ENCODE results near the gene MAP3K2.
"Not testable (repeated sequence)": the region's sequence is repeated elsewhere in the genome, so short reads cannot be mapped to it uniquely, and the experiment has no call there.

Gene MAP3K2

GRCh38 chr2:127355407-127356008 lies 32.3 kb downstream of the MAP3K2 start:
- Histone ChIP-seq H3K9me3 (ENCODE audit: insufficient read depth, low read depth, low read length) (no peaks in the 10 kb centered on the region), H3K4me3 (ENCODE audit: low read length, poor library complexity, severe bottlenecking) (no peak overlapping the region), H3K36me3 (ENCODE audit: insufficient read depth, low read length) (no peaks in the 10 kb centered on the region), H3K9me2 (replicated peaks; ENCODE audit: low read depth, low read length) (no peaks in the 10 kb centered on the region), H3K9ac (ENCODE audit: low read depth, low read length, poor library complexity, severe bottlenecking) (no peak overlapping the region), H3K4me1 (ENCODE audit: insufficient read depth, low read length, poor library complexity, severe bottlenecking) (peaks cover 3% of the 10 kb centered on the region), H3K27me3 (ENCODE audit: insufficient read depth, low read length, poor library complexity, severe bottlenecking) (no peaks in the 10 kb centered on the region), H2AFZ (ENCODE audit: low read length) (no peak overlapping the region), H3K79me2 (ENCODE audit: insufficient read depth, low read length) (peaks cover 84% of the 10 kb centered on the region), H3K4me2 (ENCODE audit: low read depth, low read length, poor library complexity, severe bottlenecking) (no peak overlapping the region), H4K20me1 (ENCODE audit: insufficient read depth, low read length, poor library complexity, severe bottlenecking) (peaks cover 42% of the 10 kb centered on the region), H3F3A (ENCODE audit: low read depth) (no peaks in the 10 kb centered on the region)
- TF ChIP-seq EZH2phosphoT487 (IDR thresholded peaks at IDR 0.05; ENCODE audit: borderline replicate concordance) (no peak), CTCF (conservative IDR thresholded peaks at IDR 0.05; ENCODE audit: low read length) (peak; percentile 88)

- not testable (repeated sequence) for H3F3A ChIP-seq (ENCODE audit: low read depth); H2AFZ ChIP-seq (ENCODE audit: low read length); H3K36me3 ChIP-seq (ENCODE audit: insufficient read depth, low read length); H3K4me3 ChIP-seq (ENCODE audit: low read length, poor library complexity, severe bottlenecking); H3K4me2 ChIP-seq (ENCODE audit: low read depth, low read length, poor library complexity, severe bottlenecking); H3K4me1 ChIP-seq (ENCODE audit: insufficient read depth, low read length, poor library complexity, severe bottlenecking); H3K27me3 ChIP-seq (ENCODE audit: insufficient read depth, low read length, poor library complexity, severe bottlenecking); H3K9me3 ChIP-seq (ENCODE audit: insufficient read depth, low read depth, low read length); H3K9ac ChIP-seq (ENCODE audit: low read depth, low read length, poor library complexity, severe bottlenecking); H3K9me2 ChIP-seq (replicated peaks; ENCODE audit: low read depth, low read length)
- peaks cover 84% of the 10 kb centered on the region for H3K79me2 ChIP-seq (ENCODE audit: insufficient read depth, low read length)
- H4K20me1 ChIP-seq (ENCODE audit: insufficient read depth, low read length, poor library complexity, severe bottlenecking): peaks cover 41% of the 10 kb centered on the region
These were observed 33.7 kb downstream of the MAP3K2 start for GRCh38 chr2:127353873-127354676.

GRCh38 chr2:127353223-127353622 lies 34.6 kb downstream of the MAP3K2 start:
- H3K9me3 ChIP-seq (ENCODE audit: insufficient read depth, low read depth, low read length); H3K36me3 ChIP-seq (ENCODE audit: insufficient read depth, low read length); H3K4me2 ChIP-seq (ENCODE audit: low read depth, low read length, poor library complexity, severe bottlenecking); H3K27me3 ChIP-seq (ENCODE audit: insufficient read depth, low read length, poor library complexity, severe bottlenecking); H3K4me3 ChIP-seq (ENCODE audit: low read length, poor library complexity, severe bottlenecking); H2AFZ ChIP-seq (ENCODE audit: low read length); H3F3A ChIP-seq (ENCODE audit: low read depth); H3K9me2 ChIP-seq (replicated peaks; ENCODE audit: low read depth, low read length); H3K9ac ChIP-seq (ENCODE audit: low read depth, low read length, poor library complexity, severe bottlenecking): not testable (repeated sequence)
- peaks cover 41% of the 10 kb centered on the region for H4K20me1 ChIP-seq (ENCODE audit: insufficient read depth, low read length, poor library complexity, severe bottlenecking)
- H3K79me2 ChIP-seq (ENCODE audit: insufficient read depth, low read length): peaks cover 84% of the 10 kb centered on the region
- H3K4me1 ChIP-seq (ENCODE audit: insufficient read depth, low read length, poor library complexity, severe bottlenecking): peaks cover 15% of the 10 kb centered on the region

GRCh38 chr2:127351603-127352002 lies 36.2 kb downstream of the MAP3K2 start:
- TF ChIP-seq EZH2phosphoT487 (IDR thresholded peaks at IDR 0.05; ENCODE audit: borderline replicate concordance): no peak
- no peak for TF ChIP-seq CTCF (conservative IDR thresholded peaks at IDR 0.05; ENCODE audit: low read length)
- no peak overlapping the region for H3K4me2 ChIP-seq (ENCODE audit: low read depth, low read length, poor library complexity, severe bottlenecking)

More at GRCh38 chr2:127351603-127352002, 36.2 kb downstream of the MAP3K2 start:
- Histone ChIP-seq H3K9me3 (ENCODE audit: insufficient read depth, low read depth, low read length) (no peaks in the 10 kb centered on the region), H3F3A (ENCODE audit: low read depth) (no peaks in the 10 kb centered on the region), H3K4me3 (ENCODE audit: low read length, poor library complexity, severe bottlenecking) (no peak overlapping the region), H2AFZ (ENCODE audit: low read length) (no peak overlapping the region), H3K36me3 (ENCODE audit: insufficient read depth, low read length) (no peaks in the 10 kb centered on the region), H4K20me1 (ENCODE audit: insufficient read depth, low read length, poor library complexity, severe bottlenecking) (peaks cover 43% of the 10 kb centered on the region), H3K9me2 (replicated peaks; ENCODE audit: low read depth, low read length) (no peaks in the 10 kb centered on the region), H3K27me3 (ENCODE audit: insufficient read depth, low read length, poor library complexity, severe bottlenecking) (no peaks in the 10 kb centered on the region), H3K79me2 (ENCODE audit: insufficient read depth, low read length) (peaks cover 84% of the 10 kb centered on the region), H3K4me1 (ENCODE audit: insufficient read depth, low read length, poor library complexity, severe bottlenecking) (peaks cover 22% of the 10 kb centered on the region), H3K9ac (ENCODE audit: low read depth, low read length, poor library complexity, severe bottlenecking) (no peak overlapping the region)

Data from Loucy (cell line).